ENCODE results near the gene CDK5R2.

GRCh38 chr2:219001100-219001576 lies 41.7 kb downstream of the CDK5R2 start:
- no peak for TF ChIP-seq POLR2A (IDR thresholded peaks at IDR 0.05)
- no peak for TF ChIP-seq CTCF (IDR thresholded peaks at IDR 0.05)
